ENCODE results near the gene SNX9. TPM values are rescaled to one million over a fixed set of nuclear protein-coding genes. Genes with fewer than 3 reads are reported as not detected.

The SNX9 gene
- total RNA-seq, 2 donors from 2014 or later: 19.8 to 24.1 TPM

GRCh38 chr6:157877149-157877548 lies 54.1 kb downstream of the SNX9 start:
- peaks cover 0 to 24% of the 10 kb centered on the region in 2 donors for H3K36me3 ChIP-seq (replicated peaks in 1 of 2; ENCODE audit: insufficient read depth in 1 of 2, low read depth in 2 of 2)
- TF ChIP-seq POLR2A (IDR thresholded peaks at IDR 0.05) (no peak), CTCF (IDR thresholded peaks at IDR 0.05) (no peak)
- intact Hi-C loops (cut with DNase I): loop anchor here (5.0 kb wide), 1 partner anchor 125 kb away; no protein-coding TSS in a partner anchor
- H3K9me3 ChIP-seq: no peaks in the 10 kb centered on the region
- no peaks in the 10 kb centered on the region for H3K27me3 ChIP-seq
- ATAC-seq (no peak), DNase-seq (no peak)
- H3K4me3 ChIP-seq: no peak overlapping the region
- no peaks in the 10 kb centered on the region for H3K4me1 ChIP-seq
- no peak overlapping the region for H3K27ac ChIP-seq
- WGBS, 2 donors: 83 to 87% methylated on average over 4 of the region's 4 CpGs

- H3K27ac ChIP-seq: no peak overlapping the region
- intact Hi-C loops (cut with DNase I): loop anchor here (5.0 kb wide), 1 partner anchor 126 kb away; no protein-coding TSS in a partner anchor
- TF ChIP-seq CTCF (IDR thresholded peaks at IDR 0.05) (no peak), POLR2A (IDR thresholded peaks at IDR 0.05) (no peak)
- H3K4me3 ChIP-seq: no peak overlapping the region
- WGBS, 2 donors: 78 to 85% methylated on average over 7 of the region's 7 CpGs
- no peaks in the 10 kb centered on the region for H3K4me1 ChIP-seq
- H3K9me3 ChIP-seq: no peaks in the 10 kb centered on the region
- no peaks in the 10 kb centered on the region for H3K27me3 ChIP-seq
- DNase-seq (no peak), ATAC-seq (no peak)
- peaks cover 0 to 24% of the 10 kb centered on the region in 2 donors for H3K36me3 ChIP-seq (replicated peaks in 1 of 2; ENCODE audit: insufficient read depth in 1 of 2, low read depth in 2 of 2)
Observed at GRCh38 chr6:157877573-157878438, 54.8 kb downstream of the SNX9 start.

GRCh38 chr6:157879034-157879872 lies 56.2 kb downstream of the SNX9 start:
- Histone ChIP-seq H3K27me3 (no peaks in the 10 kb centered on the region), H3K36me3 (replicated peaks in 1 of 2; ENCODE audit: insufficient read depth in 1 of 2, low read depth in 2 of 2) (peaks cover 0 to 24% of the 10 kb centered on the region in 2 donors), H3K27ac (peak overlapping the region in 1 of 4 donors; percentile 11), H3K4me3 (no peak overlapping the region), H3K9me3 (no peaks in the 10 kb centered on the region), H3K4me1 (no peaks in the 10 kb centered on the region)
- ATAC-seq (no peak), DNase-seq (no peak)
- 86 to 91% methylated on average over 12 of the region's 12 CpGs for WGBS, 2 donors
- no peak for TF ChIP-seq POLR2A (IDR thresholded peaks at IDR 0.05)
- intact Hi-C loops (cut with DNase I): loop anchor here (5.0 kb wide), 1 partner anchor 127 kb away; no protein-coding TSS in a partner anchor

- peak in 1 of 4 donors; percentile 31 for DNase-seq
- intact Hi-C loops (cut with DNase I): loop anchor here (5.0 kb wide), 1 partner anchor 128 kb away; no protein-coding TSS in a partner anchor
- peak overlapping the region in 2 of 4 donors; percentile 11 to 23 for H3K27ac ChIP-seq
Observed at GRCh38 chr6:157879873-157880254, 56.8 kb downstream of the SNX9 start.

GRCh38 chr6:157880534-157880933 lies 57.5 kb downstream of the SNX9 start:
- ATAC-seq (no peak), DNase-seq (no peak)
- Histone ChIP-seq H3K4me1 (no peaks in the 10 kb centered on the region), H3K4me3 (no peak overlapping the region), H3K27me3 (no peaks in the 10 kb centered on the region), H3K9me3 (no peaks in the 10 kb centered on the region), H3K27ac (peak overlapping the region in 1 of 4 donors; percentile 11), H3K36me3 (replicated peaks in 1 of 2; ENCODE audit: insufficient read depth in 1 of 2, low read depth in 2 of 2) (peaks cover 0 to 15% of the 10 kb centered on the region in 2 donors)
- intact Hi-C loops (cut with DNase I): no loop called here
- TF ChIP-seq POLR2A (IDR thresholded peaks at IDR 0.05): no peak
- no peak for TF ChIP-seq CTCF (IDR thresholded peaks at IDR 0.05)
- 84 to 94% methylated on average over 3 of the region's 3 CpGs for WGBS, 2 donors

More at GRCh38 chr6:157879873-157880254, 56.8 kb downstream of the SNX9 start:
- no peaks in the 10 kb centered on the region for H3K27me3 ChIP-seq
- 75 to 85% methylated on average over 2 of the region's 2 CpGs for WGBS, 2 donors
- peaks cover 0 to 21% of the 10 kb centered on the region in 2 donors for H3K36me3 ChIP-seq (replicated peaks in 1 of 2; ENCODE audit: insufficient read depth in 1 of 2, low read depth in 2 of 2)
- H3K9me3 ChIP-seq: no peaks in the 10 kb centered on the region
- no peak overlapping the region for H3K4me3 ChIP-seq
- ATAC-seq: peak; percentile 60
- H3K4me1 ChIP-seq: no peaks in the 10 kb centered on the region
- TF ChIP-seq POLR2A (IDR thresholded peaks at IDR 0.05): no peak

All from body of pancreas (tissue), 4 donors.